ENCODE data around the gene OGDH. TPM values are rescaled to one million over a fixed set of nuclear protein-coding genes. Genes with fewer than 3 reads are reported as not detected.

The OGDH gene
- total RNA-seq, 2 experiments from 2014 or later = 78.6 to 85.6 TPM

DNA sequence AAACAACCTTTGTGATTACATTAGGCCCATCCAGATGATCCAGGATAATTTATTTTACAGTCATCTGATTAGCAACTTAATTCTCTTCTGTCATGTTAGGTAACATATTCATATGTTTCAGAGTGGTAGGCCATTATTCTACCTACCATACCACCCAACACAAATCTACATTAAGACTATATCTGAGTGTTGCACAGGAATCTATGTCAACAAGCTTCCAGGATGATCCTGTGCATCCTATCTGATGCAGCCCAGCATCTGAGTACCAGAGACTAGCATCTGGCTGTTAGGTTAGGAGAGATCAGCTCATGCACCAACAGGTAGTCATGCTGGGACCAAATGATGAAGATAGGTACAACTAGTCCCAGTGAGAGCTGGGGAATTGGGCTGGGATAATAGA lies 31.4 kb upstream of the OGDH start:
- Mint-ChIP-seq H3K36me3 (ENCODE audit: low read depth) (peaks cover 68% of the 10 kb centered on the region), H3K9me3 (no peaks in the 10 kb centered on the region), H3K4me3 (peak overlapping the region; percentile 99), H3K4me1 (ENCODE audit: low read depth) (peaks cover 51% of the 10 kb centered on the region), H3K27me3 (no peaks in the 10 kb centered on the region), H3K27ac (peak overlapping the region; percentile 96)
- ATAC-seq = no peak
- TF ChIP-seq, protein P1, sequence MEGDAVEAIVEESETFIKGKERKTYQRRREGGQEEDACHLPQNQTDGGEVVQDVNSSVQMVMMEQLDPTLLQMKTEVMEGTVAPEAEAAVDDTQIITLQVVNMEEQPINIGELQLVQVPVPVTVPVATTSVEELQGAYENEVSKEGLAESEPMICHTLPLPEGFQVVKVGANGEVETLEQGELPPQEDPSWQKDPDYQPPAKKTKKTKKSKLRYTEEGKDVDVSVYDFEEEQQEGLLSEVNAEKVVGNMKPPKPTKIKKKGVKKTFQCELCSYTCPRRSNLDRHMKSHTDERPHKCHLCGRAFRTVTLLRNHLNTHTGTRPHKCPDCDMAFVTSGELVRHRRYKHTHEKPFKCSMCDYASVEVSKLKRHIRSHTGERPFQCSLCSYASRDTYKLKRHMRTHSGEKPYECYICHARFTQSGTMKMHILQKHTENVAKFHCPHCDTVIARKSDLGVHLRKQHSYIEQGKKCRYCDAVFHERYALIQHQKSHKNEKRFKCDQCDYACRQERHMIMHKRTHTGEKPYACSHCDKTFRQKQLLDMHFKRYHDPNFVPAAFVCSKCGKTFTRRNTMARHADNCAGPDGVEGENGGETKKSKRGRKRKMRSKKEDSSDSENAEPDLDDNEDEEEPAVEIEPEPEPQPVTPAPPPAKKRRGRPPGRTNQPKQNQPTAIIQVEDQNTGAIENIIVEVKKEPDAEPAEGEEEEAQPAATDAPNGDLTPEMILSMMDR (IDR thresholded peaks at IDR 0.05) = no peak
- CTCF ChIA-PET = interaction anchor here (1.4 to 4.0 kb wide), 2 partner anchors 10 to 41 kb away, joined by 4 to 32 read pairs; no protein-coding TSS in a partner anchor
- intact Hi-C loops (cut with micrococcal nuclease) = no loop called here
- DNase-seq = no peak
- POLR2A ChIA-PET = interaction anchor here (0.9 to 3.4 kb wide), 6 partner anchors 10 to 531 kb away, joined by 3 to 24 read pairs (median 4); partner anchors contain the start of genes DBNL, PURB and YKT6

DNA sequence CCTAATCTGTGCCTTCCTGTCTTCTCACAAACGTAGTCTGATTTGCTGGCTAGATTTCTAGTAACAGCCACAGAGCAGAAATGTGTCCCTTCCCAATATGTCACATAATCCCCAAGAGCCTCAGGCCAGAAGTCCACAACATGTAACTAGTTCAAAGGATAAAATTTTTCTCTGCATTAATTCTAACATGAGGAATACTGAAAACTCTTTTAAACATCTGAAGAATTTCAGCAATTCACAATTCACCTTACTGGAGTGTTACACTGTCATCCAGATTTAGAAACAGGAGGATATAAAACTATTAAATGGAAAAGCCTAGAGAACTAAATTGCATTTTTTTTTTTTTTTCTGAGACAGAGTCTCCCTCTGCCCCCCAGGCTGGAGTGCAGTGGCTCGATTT lies 30.2 kb upstream of the OGDH start:
- CTCF ChIA-PET = interaction anchor here (1.3 to 4.0 kb wide), 2 partner anchors 11 to 12 kb away, joined by 4 to 32 read pairs; no protein-coding TSS in a partner anchor
- peak overlapping the region; percentile 42 for H3K27ac Mint-ChIP-seq
- peaks cover 72% of the 10 kb centered on the region for H3K36me3 Mint-ChIP-seq (ENCODE audit: low read depth)
- ATAC-seq = no peak
- intact Hi-C loops (cut with micrococcal nuclease) = no loop called here
- POLR2A ChIA-PET = interaction anchor here (1.2 kb wide), 1 partner anchor 272 kb away, joined by 4 read pairs; the partner anchor contains the start of gene H2AZ2
- peaks cover 57% of the 10 kb centered on the region for H3K4me1 Mint-ChIP-seq (ENCODE audit: low read depth)
- TF ChIP-seq, protein P1 (IDR thresholded peaks at IDR 0.05) = no peak
- no peak for DNase-seq
- no peaks in the 10 kb centered on the region for H3K9me3 Mint-ChIP-seq
- H3K4me3 Mint-ChIP-seq = no peak overlapping the region
- H3K27me3 Mint-ChIP-seq = no peaks in the 10 kb centered on the region

DNA sequence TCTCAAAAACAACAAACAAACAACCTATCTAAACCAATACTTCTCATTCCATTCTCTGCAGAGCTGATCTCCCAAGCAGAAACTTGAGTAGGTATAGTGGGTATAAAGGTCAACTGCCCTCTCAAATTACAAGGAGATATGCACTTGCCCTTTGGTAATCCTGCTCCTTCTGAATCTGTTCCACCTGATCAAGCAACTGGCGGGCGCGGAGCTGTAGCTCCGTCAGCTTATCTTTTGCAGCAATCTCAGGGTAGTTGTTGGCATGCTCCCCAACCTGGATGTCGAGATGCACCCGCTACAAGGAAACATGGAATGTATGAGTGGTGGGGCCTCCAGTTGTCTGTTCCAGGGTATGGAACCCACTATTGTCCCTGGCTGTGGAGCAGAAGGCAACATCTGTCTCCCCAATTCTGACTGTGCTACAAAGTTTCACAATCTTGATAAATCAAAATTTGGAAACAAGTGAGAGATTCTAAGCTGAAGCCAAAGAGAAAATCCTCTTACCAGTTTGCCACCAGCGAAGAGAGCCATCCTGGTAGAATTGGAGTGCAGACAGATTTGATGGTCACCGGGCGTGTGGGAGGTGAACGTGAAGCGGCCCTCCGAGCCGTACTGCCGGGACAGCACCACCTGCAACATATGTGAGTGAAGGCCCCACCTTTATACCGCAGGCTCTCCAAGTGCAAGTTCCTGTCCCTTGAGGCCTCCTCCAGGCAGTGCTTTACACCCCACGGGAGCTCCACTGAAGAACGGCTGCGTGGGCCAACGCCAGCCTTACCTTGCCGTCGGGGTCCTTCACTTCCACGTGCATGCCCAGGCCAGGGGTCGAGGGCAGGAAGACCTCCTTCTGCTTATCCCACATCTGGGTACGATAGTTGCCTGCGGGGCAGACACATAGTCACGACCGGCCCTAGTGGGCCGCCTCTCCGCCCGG lies 25.2 kb upstream of the OGDH start:
- H3K4me3 Mint-ChIP-seq = peak overlapping the region; percentile 93
- ATAC-seq (peak; percentile 37), DNase-seq (peak; percentile 75)
- peaks cover 30% of the 10 kb centered on the region for H3K4me1 Mint-ChIP-seq (ENCODE audit: low read depth)
- CTCF ChIA-PET = interaction anchor here (0.7 to 3.9 kb wide), 9 partner anchors 10 to 304 kb away, joined by 3 to 28 read pairs (median 4); partner anchors contain the start of genes H2AZ2 and PURB
- POLR2A ChIA-PET = interaction anchor here (0.5 to 3.2 kb wide), 18 partner anchors 9 to 1649 kb away, joined by 3 to 32 read pairs (median 4); partner anchors contain the start of genes DDX56, H2AZ2, MRPL32 and OGDH
- H3K27me3 Mint-ChIP-seq = no peaks in the 10 kb centered on the region
- TF ChIP-seq, protein P1 (IDR thresholded peaks at IDR 0.05) = no peak
- no peaks in the 10 kb centered on the region for H3K9me3 Mint-ChIP-seq
- H3K27ac Mint-ChIP-seq = peak overlapping the region; percentile 95
- intact Hi-C loops (cut with micrococcal nuclease) = loop anchor here (5.0 to 10.0 kb wide), 2 partner anchors 174 to 266 kb away; partner anchors contain the start of gene H2AZ2
- H3K36me3 Mint-ChIP-seq (ENCODE audit: low read depth) = peaks cover 31% of the 10 kb centered on the region

DNA sequence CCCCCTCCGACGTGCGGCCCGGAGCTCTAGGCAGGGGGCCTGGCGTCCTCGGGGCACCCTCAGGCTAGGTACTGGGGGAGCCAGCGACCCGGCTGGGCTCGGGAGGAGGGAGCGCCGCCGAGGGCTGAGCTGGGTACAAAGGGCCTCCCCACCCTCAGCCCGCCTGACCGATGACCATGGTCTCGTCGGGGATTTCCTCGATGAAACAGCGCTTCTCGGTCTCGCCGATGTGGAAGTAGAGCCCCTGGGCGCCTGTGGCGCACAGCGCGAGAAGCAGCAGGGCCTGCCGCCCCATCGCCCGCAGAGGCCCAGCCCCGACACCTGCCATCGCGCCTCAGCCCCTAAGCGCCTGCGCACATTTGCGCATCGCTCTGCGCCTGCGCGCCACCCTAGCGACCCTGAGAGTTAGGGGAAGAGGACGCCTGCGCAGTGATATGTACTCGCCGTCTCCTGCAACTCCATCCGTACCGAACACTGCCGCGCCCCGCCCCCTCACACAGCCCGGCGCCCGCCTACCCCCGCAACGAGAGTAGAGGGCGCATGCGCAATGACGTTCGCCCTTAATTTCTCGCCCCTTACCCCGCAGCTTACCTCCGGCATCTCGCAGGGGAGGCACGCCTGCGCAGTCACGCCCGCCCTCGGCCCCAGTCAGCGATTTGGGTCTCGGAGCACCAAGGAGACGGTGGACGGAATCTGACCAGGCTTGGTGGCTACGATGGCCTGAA lies 24.4 kb upstream of the OGDH start, which contains the start of gene TMED4:
Gene TMED4 (minus strand): TSS at position 353 of the 725 bp plus-strand sequence. CDS start 25 bp downstream, at position 328.
- ATAC-seq = peak; percentile 97
- peak; percentile 100 for DNase-seq
- Mint-ChIP-seq H3K27me3 (no peaks in the 10 kb centered on the region), H3K27ac (peak within 1 kb of the TSS; percentile 95), H3K36me3 (ENCODE audit: low read depth) (peaks cover 30% of the 10 kb centered on the region), H3K9me3 (no peaks in the 10 kb centered on the region), H3K4me3 (peak within 1 kb of the TSS; percentile 93), H3K4me1 (ENCODE audit: low read depth) (peaks cover 30% of the 10 kb centered on the region)
- POLR2A ChIA-PET = interaction anchor here (0.5 to 3.2 kb wide), 20 partner anchors 10 to 1650 kb away, joined by 3 to 32 read pairs (median 4); partner anchors contain the start of genes DDX56, H2AZ2, MRPL32 and OGDH
- TF ChIP-seq, protein P1 (IDR thresholded peaks at IDR 0.05) = no peak
- CTCF ChIA-PET = interaction anchor here (0.7 to 3.9 kb wide), 10 partner anchors 9 to 303 kb away, joined by 3 to 28 read pairs (median 4); partner anchors contain the start of genes H2AZ2 and PURB
- intact Hi-C loops (cut with micrococcal nuclease) = loop anchor here (5.0 to 10.0 kb wide), 2 partner anchors 173 to 265 kb away; partner anchors contain the start of gene H2AZ2

Measured in activated CD8-positive, alpha-beta T cell treated with anti-CD3 and anti-CD28 coated beads for 36 hours (primary cell).